Upper lobe of left lung (tissue), 6 donors: ENCODE data around the gene PTGDR. TPM values are rescaled to one million over a fixed set of nuclear protein-coding genes. Genes with fewer than 3 reads are reported as not detected.

Source experiments
- ATAC-seq, 2 donors: fragments of 200-7000 bp; cut with Tn5 transposase; one replicate each; pipeline ENCODE4 v1.9.1; 2022; ENCODE audit warnings: mild to moderate bottlenecking in 2 of 2, moderate library complexity in 2 of 2; ENCODE audit not compliant: low FRiP score in 2 of 2
- DNase-seq, 2 donors: peaks; one replicate each; pipeline ENCODE4 v3.0.0-alpha.2; 2019 to 2020
- H3K27ac ChIP-seq, 4 donors: fragments of 200-600 bp; sonication (generic); one replicate each; pipeline ENCODE4 v1.5.1; 2016 to 2019
- H3K27me3 ChIP-seq, 4 donors: fragments of 200-600 bp; sonication (generic); one replicate each; pipeline ENCODE4 v1.5.1; 2017 to 2019
- H3K36me3 ChIP-seq, 4 donors: fragments of 200-600 bp; sonication (generic); one replicate each; pipeline ENCODE4 v1.5.1; 2016 to 2019
- H3K4me1 ChIP-seq, 4 donors: fragments of 200-600 bp; sonication (generic); one replicate each; pipeline ENCODE4 v1.5.1; 2018 to 2019
- H3K4me3 ChIP-seq, 4 donors: fragments of 200-600 bp; sonication (generic); one replicate each; pipeline ENCODE4 v1.5.1; 2017 to 2019; ENCODE audit warnings: mild to moderate bottlenecking in 2 of 4, moderate library complexity in 1 of 4
- H3K9me3 ChIP-seq, 4 donors: fragments of 200-600 bp; sonication (generic); one replicate each; pipeline ENCODE4 v1.5.1; 2018 to 2019
- CTCF ChIP-seq, 6 experiments: fragments of 450-650 bp in 4 of 6; fragments of 200-600 bp in 2 of 6; sonication (generic) in 2 of 6; IDR thresholded peaks; one replicate each; pipeline ENCODE4 v1.5.1; 2016 to 2019; ENCODE audit warnings: antibody characterized with exemption in 6 of 6
- EP300 ChIP-seq, 4 donors: sonication (generic); formaldehyde crosslinking; IDR thresholded peaks; one replicate each; pipeline ENCODE4 v1.5.1; 2017; ENCODE audit warnings: antibody characterized with exemption in 4 of 4, control low read depth in 2 of 4
- POLR2A ChIP-seq, 4 donors: fragments of 450-650 bp; IDR thresholded peaks; one replicate each; pipeline ENCODE4 v1.5.1; 2016 to 2017; ENCODE audit warnings: antibody characterized with exemption in 4 of 4, mild to moderate bottlenecking in 2 of 4
- POLR2AphosphoS5 ChIP-seq, 2 donors: sonication (generic); formaldehyde crosslinking; IDR thresholded peaks; one replicate each; pipeline ENCODE4 v1.5.1; 2017; ENCODE audit warnings: antibody characterized with exemption in 2 of 2
- WGBS, 2 donors: methylation state at CpG; one replicate each; pipeline ENCODE4 v1.1.5; 2017 to 2018; 5-methylcytosine and 5-hydroxymethylcytosine counted together
- total RNA-seq, 6 donors: library from RNA; depleted of rRNA in 4 of 6; stranded (reverse); fragments of >200 nt in 4 of 6; gene quantifications; one replicate each; pipeline versions ENCODE4 v1.1.0 to v1.2.1, GENCODE V29; 2016 to 2021
- donor health status: DM: no; HTN: no; CAD: no; lungs with moderate emphysema.
- donor health status: DM: no; HTN: yes; CAD: no; lungs with severe emphysema.

Gene PTGDR
- total RNA-seq, 6 donors from 2014 or later = 1.0 to 3.0 (median 1.7) TPM

DNA sequence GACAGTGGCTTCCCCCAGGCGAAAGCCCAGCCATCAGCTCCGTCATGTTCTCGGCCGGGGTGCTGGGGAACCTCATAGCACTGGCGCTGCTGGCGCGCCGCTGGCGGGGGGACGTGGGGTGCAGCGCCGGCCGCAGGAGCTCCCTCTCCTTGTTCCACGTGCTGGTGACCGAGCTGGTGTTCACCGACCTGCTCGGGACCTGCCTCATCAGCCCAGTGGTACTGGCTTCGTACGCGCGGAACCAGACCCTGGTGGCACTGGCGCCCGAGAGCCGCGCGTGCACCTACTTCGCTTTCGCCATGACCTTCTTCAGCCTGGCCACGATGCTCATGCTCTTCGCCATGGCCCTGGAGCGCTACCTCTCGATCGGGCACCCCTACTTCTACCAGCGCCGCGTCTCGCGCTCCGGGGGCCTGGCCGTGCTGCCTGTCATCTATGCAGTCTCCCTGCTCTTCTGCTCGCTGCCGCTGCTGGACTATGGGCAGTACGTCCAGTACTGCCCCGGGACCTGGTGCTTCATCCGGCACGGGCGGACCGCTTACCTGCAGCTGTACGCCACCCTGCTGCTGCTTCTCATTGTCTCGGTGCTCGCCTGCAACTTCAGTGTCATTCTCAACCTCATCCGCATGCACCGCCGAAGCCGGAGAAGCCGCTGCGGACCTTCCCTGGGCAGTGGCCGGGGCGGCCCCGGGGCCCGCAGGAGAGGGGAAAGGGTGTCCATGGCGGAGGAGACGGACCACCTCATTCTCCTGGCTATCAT lies 47.3 kb downstream of the PTGDR start:
- peak overlapping the region; percentile 81 to 85 (median 84) for H3K27ac ChIP-seq
- peak overlapping the region; percentile 52 to 63 (median 61) for H3K4me3 ChIP-seq
- WGBS, 2 donors = 4% methylated on average over 27 to 42 of the region's 63 CpGs
- no peaks in the 10 kb centered on the region for H3K36me3 ChIP-seq
- DNase-seq (peak; percentile 53 to 90), ATAC-seq (peak; percentile 35 to 37)
- H3K9me3 ChIP-seq = no peaks in the 10 kb centered on the region
- peaks cover 13 to 30% (median 25%) of the 10 kb centered on the region in 4 donors for H3K4me1 ChIP-seq
- no peaks in the 10 kb centered on the region for H3K27me3 ChIP-seq
- no peak for TF ChIP-seq POLR2AphosphoS5 (IDR thresholded peaks at IDR 0.05)
- no peak for TF ChIP-seq EP300 (IDR thresholded peaks at IDR 0.05)
- TF ChIP-seq CTCF (IDR thresholded peaks at IDR 0.05) = no peak
- no peak for TF ChIP-seq POLR2A (IDR thresholded peaks at IDR 0.05)

- TF ChIP-seq POLR2A (IDR thresholded peaks at IDR 0.05) = peak in 1 of 4 donors; percentile 69
- TF ChIP-seq CTCF (IDR thresholded peaks at IDR 0.05) = no peak
- peak in 1 of 2 donors; percentile 32 for TF ChIP-seq POLR2AphosphoS5 (IDR thresholded peaks at IDR 0.05)
- peak overlapping the region; percentile 81 to 85 (median 84) for H3K27ac ChIP-seq
- H3K4me3 ChIP-seq = peak overlapping the region; percentile 52 to 63 (median 61)
- H3K4me1 ChIP-seq = peaks cover 13 to 30% (median 25%) of the 10 kb centered on the region in 4 donors
- no peak for DNase-seq
- no peaks in the 10 kb centered on the region for H3K27me3 ChIP-seq
- peak; percentile 37 to 69 for ATAC-seq
- no peaks in the 10 kb centered on the region for H3K36me3 ChIP-seq
- WGBS, 2 donors = 30 to 41% methylated on average over 11 of the region's 11 CpGs
- H3K9me3 ChIP-seq = no peaks in the 10 kb centered on the region
These were observed 47.8 kb downstream of the PTGDR start for GRCh38 chr14:52315355-52315718.

DNA sequence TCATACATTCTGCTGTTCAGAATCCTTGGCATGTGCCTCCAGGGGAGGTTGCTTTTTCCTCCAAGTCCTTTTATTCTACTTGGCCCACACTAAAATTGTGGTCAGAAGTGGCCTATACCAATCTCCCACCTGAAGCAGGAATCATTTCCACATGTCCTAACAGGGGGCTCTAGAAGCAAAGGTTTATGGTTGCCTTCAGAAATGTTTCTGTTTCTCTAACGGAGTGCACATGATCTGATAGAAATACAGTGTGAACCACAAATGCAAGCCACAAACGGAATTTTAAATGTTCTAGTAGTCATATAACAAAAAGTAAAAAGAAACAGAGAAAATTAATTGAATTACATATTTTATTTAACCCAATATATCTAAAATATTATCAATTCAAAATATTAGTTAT lies 50.6 kb downstream of the PTGDR start:
- no peaks in the 10 kb centered on the region for H3K36me3 ChIP-seq
- no peaks in the 10 kb centered on the region for H3K27me3 ChIP-seq
- no peak overlapping the region for H3K27ac ChIP-seq
- WGBS, 2 donors = 62 to 67% methylated on average over 2 of the region's 2 CpGs
- no peak overlapping the region for H3K4me3 ChIP-seq
- peaks cover 13 to 22% (median 16%) of the 10 kb centered on the region in 4 donors for H3K4me1 ChIP-seq
- TF ChIP-seq POLR2AphosphoS5 (IDR thresholded peaks at IDR 0.05) (no peak), POLR2A (IDR thresholded peaks at IDR 0.05) (no peak), CTCF (IDR thresholded peaks at IDR 0.05) (no peak), EP300 (IDR thresholded peaks at IDR 0.05) (no peak)
- DNase-seq (no peak), ATAC-seq (no peak)
- peaks cover 0 to 10% (median 6%) of the 10 kb centered on the region in 4 donors for H3K9me3 ChIP-seq

DNA sequence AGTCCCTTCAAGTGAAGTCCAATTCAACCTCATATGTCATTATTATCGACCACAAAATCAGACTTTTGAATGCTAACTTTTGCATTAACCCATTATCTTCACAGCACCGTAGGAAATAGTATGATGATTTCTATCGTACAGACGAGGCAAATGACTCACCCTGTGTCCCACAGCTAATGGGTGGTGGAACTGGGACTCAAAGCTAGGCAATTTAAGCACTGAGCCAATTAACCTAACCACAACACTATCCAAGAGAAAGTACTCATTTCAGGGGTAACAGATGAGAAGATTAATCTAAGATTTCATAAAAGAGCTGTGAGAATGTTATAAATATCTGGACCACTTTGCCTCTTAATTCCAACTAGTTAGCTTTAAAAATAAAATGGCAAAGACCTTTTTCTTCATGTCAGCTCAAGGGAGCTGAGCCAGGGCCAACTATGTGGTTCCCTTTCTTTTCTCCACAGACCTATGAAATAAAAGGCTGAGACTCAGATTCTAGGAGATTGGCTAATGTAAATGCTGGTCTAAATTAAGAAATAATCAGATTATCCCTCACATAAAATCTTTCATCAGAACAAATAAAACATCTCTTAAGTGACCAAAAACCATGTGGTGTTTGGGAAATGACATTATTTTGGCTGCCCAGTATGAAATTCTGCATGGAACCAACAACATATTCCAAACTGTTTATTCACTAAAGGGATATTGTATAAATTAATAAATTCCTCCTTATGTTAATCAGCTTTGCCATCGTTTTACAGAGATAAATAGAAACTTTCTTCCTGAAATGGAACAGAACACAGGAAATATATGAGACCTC lies 51.5 kb downstream of the PTGDR start:
- no peaks in the 10 kb centered on the region for H3K36me3 ChIP-seq
- 50 to 56% methylated on average over 5 of the region's 5 CpGs for WGBS, 2 donors
- no peaks in the 10 kb centered on the region for H3K27me3 ChIP-seq
- peaks cover 8 to 13% (median 9%) of the 10 kb centered on the region in 4 donors for H3K4me1 ChIP-seq
- no peak overlapping the region for H3K4me3 ChIP-seq
- no peak overlapping the region for H3K27ac ChIP-seq
- H3K9me3 ChIP-seq = peaks cover 0 to 10% (median 6%) of the 10 kb centered on the region in 4 donors
- no peak for TF ChIP-seq EP300 (IDR thresholded peaks at IDR 0.05)
- TF ChIP-seq CTCF (IDR thresholded peaks at IDR 0.05) = no peak
- no peak for TF ChIP-seq POLR2AphosphoS5 (IDR thresholded peaks at IDR 0.05)
- TF ChIP-seq POLR2A (IDR thresholded peaks at IDR 0.05) = no peak
- no peak for DNase-seq
- no peak for ATAC-seq
